Measurements from ENCODE around the gene FRA10AC1.

DNA sequence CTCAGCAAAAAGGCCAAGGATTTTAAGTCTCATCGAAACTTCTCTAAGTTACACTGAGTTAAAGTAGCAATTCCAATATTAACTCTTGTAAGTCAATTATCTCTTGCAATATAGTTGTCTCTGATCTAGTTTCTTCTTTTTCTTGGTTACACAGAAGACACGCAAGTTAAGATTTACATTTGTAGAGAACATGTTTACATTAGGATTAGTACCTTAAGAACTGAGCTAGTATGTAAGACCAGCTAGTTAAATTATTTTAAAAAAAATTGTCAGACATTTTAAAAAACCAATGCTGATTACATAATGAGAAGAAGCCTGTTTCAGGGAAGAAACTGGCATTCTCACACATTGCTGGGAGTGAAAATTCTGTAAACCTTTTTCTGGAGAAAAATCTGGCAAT, 31.4 kb downstream of the FRA10AC1 start:
- TF ChIP-seq RAD21 (CRISPR knock-in tag; IDR thresholded peaks at IDR 0.05) (no peak), HNRNPH1 (optimal IDR thresholded peaks at IDR 0.05; ENCODE audit: low read depth, low read length) (no peak), SMYD3 (CRISPR knock-in tag; IDR thresholded peaks at IDR 0.05) (no peak), SRSF9 (IDR thresholded peaks at IDR 0.05; ENCODE audit: borderline replicate concordance, insufficient read depth, low read depth, low read length, poor library complexity, severe bottlenecking) (no peak), ASH2L (IDR thresholded peaks at IDR 0.05; ENCODE audit: insufficient read length, low read depth, low read length) (no peak), ELF1 (CRISPR knock-in tag; IDR thresholded peaks at IDR 0.05) (no peak)
- TF ChIP-seq, protein P1, sequence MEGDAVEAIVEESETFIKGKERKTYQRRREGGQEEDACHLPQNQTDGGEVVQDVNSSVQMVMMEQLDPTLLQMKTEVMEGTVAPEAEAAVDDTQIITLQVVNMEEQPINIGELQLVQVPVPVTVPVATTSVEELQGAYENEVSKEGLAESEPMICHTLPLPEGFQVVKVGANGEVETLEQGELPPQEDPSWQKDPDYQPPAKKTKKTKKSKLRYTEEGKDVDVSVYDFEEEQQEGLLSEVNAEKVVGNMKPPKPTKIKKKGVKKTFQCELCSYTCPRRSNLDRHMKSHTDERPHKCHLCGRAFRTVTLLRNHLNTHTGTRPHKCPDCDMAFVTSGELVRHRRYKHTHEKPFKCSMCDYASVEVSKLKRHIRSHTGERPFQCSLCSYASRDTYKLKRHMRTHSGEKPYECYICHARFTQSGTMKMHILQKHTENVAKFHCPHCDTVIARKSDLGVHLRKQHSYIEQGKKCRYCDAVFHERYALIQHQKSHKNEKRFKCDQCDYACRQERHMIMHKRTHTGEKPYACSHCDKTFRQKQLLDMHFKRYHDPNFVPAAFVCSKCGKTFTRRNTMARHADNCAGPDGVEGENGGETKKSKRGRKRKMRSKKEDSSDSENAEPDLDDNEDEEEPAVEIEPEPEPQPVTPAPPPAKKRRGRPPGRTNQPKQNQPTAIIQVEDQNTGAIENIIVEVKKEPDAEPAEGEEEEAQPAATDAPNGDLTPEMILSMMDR (CRISPR knock-in tag; IDR thresholded peaks at IDR 0.05) = no peak

Data from HepG2 (cell line).